Fibroblast of skin of scalp (primary cell): Measurements from ENCODE around the gene CRYBA2.

Experiments used
- DNase-seq: peaks from one replicate; pipeline ENCODE4 v3.0.0-alpha.2; 2013

CRYBA2 gene

GRCh38 chr2:219023045-219023605 lies 29.9 kb upstream of the CRYBA2 start:
- no peak for DNase-seq

GRCh38 chr2:219022616-219023015 lies 29.4 kb upstream of the CRYBA2 start:
- DNase-seq = no peak

GRCh38 chr2:219022041-219022440 lies 28.8 kb upstream of the CRYBA2 start:
- no peak for DNase-seq

GRCh38 chr2:219021591-219021990 lies 28.4 kb upstream of the CRYBA2 start:
- no peak for DNase-seq

- no peak for DNase-seq
Measured at GRCh38 chr2:219020604-219021365, 27.6 kb upstream of the CRYBA2 start.

GRCh38 chr2:219019436-219019835 lies 26.2 kb upstream of the CRYBA2 start:
- DNase-seq = no peak

GRCh38 chr2:219018726-219019125 lies 25.5 kb upstream of the CRYBA2 start:
- DNase-seq = no peak

GRCh38 chr2:219018286-219018685 lies 25.1 kb upstream of the CRYBA2 start:
- no peak for DNase-seq

- DNase-seq = no peak
Measured at GRCh38 chr2:219017201-219017931, 24.1 kb upstream of the CRYBA2 start.

GRCh38 chr2:219016721-219017120 lies 23.5 kb upstream of the CRYBA2 start:
- no peak for DNase-seq

- DNase-seq = no peak
Measured at GRCh38 chr2:219010873-219011272, 17.7 kb upstream of the CRYBA2 start.

GRCh38 chr2:219010162-219010756 lies 17.0 kb upstream of the CRYBA2 start:
- DNase-seq = no peak

- no peak for DNase-seq
Measured at GRCh38 chr2:219009294-219009693, 16.1 kb upstream of the CRYBA2 start.

- DNase-seq = no peak
Measured at GRCh38 chr2:219003979-219004378, 10.8 kb upstream of the CRYBA2 start.

GRCh38 chr2:219003267-219003634 lies 10.0 kb upstream of the CRYBA2 start:
- DNase-seq = no peak

- no peak for DNase-seq
Measured at GRCh38 chr2:219002395-219003266, 9.4 kb upstream of the CRYBA2 start.

- no peak for DNase-seq
Measured at GRCh38 chr2:219001577-219002394, 8.6 kb upstream of the CRYBA2 start.

- DNase-seq = no peak
Measured at GRCh38 chr2:219001100-219001576, 7.9 kb upstream of the CRYBA2 start.

- DNase-seq = no peak
Measured at GRCh38 chr2:219000569-219000960, 7.3 kb upstream of the CRYBA2 start.

- DNase-seq = no peak
Measured at GRCh38 chr2:218999881-219000568, 6.8 kb upstream of the CRYBA2 start.
